Endothelial cell of umbilical vein (primary cell): ENCODE results near the gene CHSY3. TPM values are rescaled to one million over a fixed set of nuclear protein-coding genes. Genes with fewer than 3 reads are reported as not detected.

Experiments
- BruUV-seq: library from RNA; stranded (reverse); fragments of 400-500 nt; replicated peaks from 2 replicates; lab custom pipeline; 2021; lab: Mats Ljungman, UMichigan
- CTCF ChIA-PET: fragments of 300-600, 350-600 bp; sonication (Branson Sonifier 250); formaldehyde crosslinking; loops from one replicate; lab custom pipeline; 2021; ENCODE audit warnings: antibody characterized with exemption, inconsistent platforms; lab: Charles Lee
- POLR2A ChIA-PET: fragments of 300-600, 350-600 bp; sonication (Branson Sonifier 250); formaldehyde crosslinking; loops from one replicate; lab custom pipeline; 2021; ENCODE audit warnings: antibody characterized with exemption, inconsistent platforms; lab: Charles Lee
- DNase-seq: peaks from one replicate; pipeline ENCODE4 v3.0.0-alpha.2; 2011; ENCODE audit warnings: low read depth, low spot score
- FAIRE-seq: peaks from 2 replicates; lab custom pipeline; 2011; peaks lifted over from hg19 to GRCh38; lab: Jason Lieb, UNC
- H2AFZ ChIP-seq: 2 replicates; pipeline ENCODE4 v1.6.0; 2012; ENCODE audit warnings: low read depth, low read length, control low read depth, inconsistent platforms
- H3K27ac ChIP-seq: 2 replicates; pipeline ENCODE4 v1.5.1; 2011; ENCODE audit warnings: low read depth, mild to moderate bottlenecking, control low read depth, low read length, moderate library complexity; ENCODE audit not compliant: insufficient read depth
- H3K27me3 ChIP-seq, 2 experiments: 2 replicates each; pipeline versions ENCODE4 v1.6.0 to v1.6.1; 2011; ENCODE audit warnings: low read length in 2 of 2, mixed read lengths in 1 of 2; ENCODE audit not compliant: control insufficient read depth in 2 of 2, insufficient read depth in 2 of 2
- H3K36me3 ChIP-seq, 2 experiments: 2 replicates in 1 of 2; 3 replicates in 1 of 2; pipeline ENCODE4 v1.5.1; 2011; ENCODE audit warnings: low read length in 2 of 2, mild to moderate bottlenecking in 1 of 2, moderate library complexity in 1 of 2; ENCODE audit not compliant: control insufficient read depth in 2 of 2, insufficient read depth in 2 of 2; ENCODE audit errors: extremely low read depth in 1 of 2
- H3K4me1 ChIP-seq: 3 replicates; pipeline ENCODE4 v1.5.1; 2011; ENCODE audit warnings: mild to moderate bottlenecking, low read length; ENCODE audit not compliant: control insufficient read depth, insufficient read depth; ENCODE audit errors: extremely low read depth
- H3K4me2 ChIP-seq: 2 replicates; pipeline ENCODE4 v1.6.1; 2011; ENCODE audit warnings: low read length, control low read depth, mixed read lengths; ENCODE audit not compliant: insufficient read depth
- H3K4me3 ChIP-seq, 3 experiments: fragments of 200-600 bp in 1 of 3; sonication (generic), shearing (Covaris generic) in 1 of 3; replicated peaks in 1 of 3; 2 replicates each; pipeline ENCODE4 v1.5.1; 2011 to 2016; ENCODE audit warnings: control low read depth in 3 of 3, low read length in 3 of 3, mild to moderate bottlenecking in 2 of 3, inconsistent platforms in 1 of 3, low read depth in 1 of 3, moderate library complexity in 1 of 3; ENCODE audit not compliant: insufficient read depth in 1 of 3
- H3K79me2 ChIP-seq: 2 replicates; pipeline ENCODE4 v1.6.0; 2012; ENCODE audit warnings: low read length, inconsistent platforms; ENCODE audit not compliant: control insufficient read depth, insufficient read depth
- H3K9ac ChIP-seq: replicated peaks from 2 replicates; pipeline ENCODE3; 2011; ENCODE audit warnings: low read length, control low read depth; ENCODE audit not compliant: insufficient read depth; ENCODE audit errors: extremely low read depth
- H3K9me1 ChIP-seq: replicated peaks from 3 replicates; pipeline ENCODE4 v1.6.0; 2011; ENCODE audit warnings: mild to moderate bottlenecking, low read length; ENCODE audit not compliant: control insufficient read depth, insufficient read depth; ENCODE audit errors: extremely low read depth
- H3K9me3 ChIP-seq: replicated peaks from 2 replicates; pipeline ENCODE4 v1.5.1; 2012; ENCODE audit warnings: low read length, inconsistent platforms; ENCODE audit not compliant: control insufficient read depth, insufficient read depth
- H4K20me1 ChIP-seq: replicated peaks from 2 replicates; pipeline ENCODE3; 2011; ENCODE audit warnings: mild to moderate bottlenecking, low read length; ENCODE audit not compliant: control insufficient read depth, insufficient read depth; ENCODE audit errors: extremely low read depth
- EZH2 ChIP-seq: IDR thresholded peaks from 2 replicates; pipeline ENCODE4 v1.6.1; 2012; ENCODE audit warnings: borderline replicate concordance, low read depth, mild to moderate bottlenecking, moderate library complexity, low read length, inconsistent platforms; ENCODE audit not compliant: severe bottlenecking
- FOS ChIP-seq: IDR thresholded peaks from 2 replicates; pipeline ENCODE4 v1.6.1; 2011; ENCODE audit warnings: mild to moderate bottlenecking, low read length, moderate library complexity, borderline replicate concordance; ENCODE audit not compliant: insufficient read depth
- GATA2 ChIP-seq: IDR thresholded peaks from 2 replicates; pipeline ENCODE4 v1.7.0; 2011; ENCODE audit warnings: low read depth, mild to moderate bottlenecking, moderate library complexity, mixed read lengths, low read length; ENCODE audit not compliant: insufficient read length, insufficient read depth
- JUN ChIP-seq: IDR thresholded peaks from 2 replicates; pipeline ENCODE4 v1.6.1; 2011; ENCODE audit warnings: borderline replicate concordance, low read depth; ENCODE audit not compliant: insufficient read length, insufficient read depth
- MYC ChIP-seq: IDR thresholded peaks from one replicate; pipeline ENCODE4 v1.6.1; 2011; ENCODE audit warnings: mild to moderate bottlenecking, low read depth, low read length
- POLR2A ChIP-seq: IDR thresholded peaks from 2 replicates; pipeline ENCODE4 v1.6.1; 2012; ENCODE audit warnings: low read depth, mild to moderate bottlenecking, control low read depth, low read length
- POLR2AphosphoS5 ChIP-seq: IDR thresholded peaks from 2 replicates; pipeline ENCODE4 v1.6.1; 2012; ENCODE audit warnings: low read depth, mild to moderate bottlenecking, control low read depth, low read length, moderate library complexity; ENCODE audit not compliant: insufficient read depth
- dilution Hi-C: fragments of 300-500 bp; cut with MboI; formaldehyde crosslinking; loops from one replicate; pipeline ENCODE4 v1.15.0; 2019; ENCODE audit warnings: low sequenced_read_pairs; ENCODE audit not compliant: extremely low pct_ligation_motif_present
- intact Hi-C: fragments of 100-400 bp; cut with micrococcal nuclease; formaldehyde crosslinking; loops from one replicate; pipeline ENCODE4 v1.10.0; 2022
- polyA plus RNA-seq, 4 experiments: library from polyadenylated mRNA; depleted of rRNA in 3 of 4; stranded (reverse) in 3 of 4; unstranded in 1 of 4; fragments of >200 nt; gene quantifications; 2 replicates each; pipeline versions ENCODE4 v1.2.1 to v1.2.3, GENCODE V29; 2011 to 2012; ENCODE audit warnings: missing spikeins in 1 of 4
- total RNA-seq: library from RNA; stranded (reverse); gene quantifications from 2 replicates; pipeline ENCODE4 v1.2.3, GENCODE V29; 2021
- TF ChIP-seq, protein P1 (sequence below): IDR thresholded peaks from 2 replicates; pipeline ENCODE4 v1.6.1; 2011; ENCODE audit not compliant: insufficient read depth, insufficient read length
- TF ChIP-seq, protein P2 (sequence below), 2 donors: IDR thresholded peaks; 1 replicate in 1 of 2; 2 replicates in 1 of 2; pipeline ENCODE4 v1.5.1; 2011; ENCODE audit warnings: low read length in 2 of 2, mild to moderate bottlenecking in 2 of 2, moderate library complexity in 2 of 2, control low read depth in 1 of 2, inconsistent platforms in 1 of 2, low read depth in 1 of 2; ENCODE audit not compliant: insufficient read depth in 1 of 2; ENCODE audit errors: extremely low read depth in 1 of 2

CHSY3 gene
- total and polyA plus RNA-seq, 2 donors (not counting 3 experiments of a cell fraction or from before 2014, with no cell fraction given), result 2.2 to 8.4 TPM

DNA sequence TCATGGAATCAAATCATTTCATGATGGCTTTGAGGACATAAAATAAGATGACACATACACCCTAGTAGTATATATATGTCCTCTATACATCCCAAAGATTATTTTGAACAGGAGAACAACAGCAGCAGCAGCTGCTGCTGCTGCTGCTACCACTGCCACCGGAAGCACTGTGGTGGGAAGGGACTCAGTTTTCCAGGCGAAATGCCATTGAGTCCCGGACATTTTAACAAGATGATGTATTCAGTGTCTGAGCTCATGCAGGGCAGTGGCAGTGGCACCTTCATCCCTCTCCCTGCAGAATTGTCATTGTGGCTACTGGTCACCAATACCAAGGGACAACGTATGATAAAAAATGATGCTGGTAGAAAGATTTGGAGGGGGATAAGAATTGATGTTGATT, 151.3 kb downstream of the CHSY3 start:
- Histone ChIP-seq H3K9me3 (no peaks in the 10 kb centered on the region), H3K4me2 (no peak overlapping the region), H3K27ac (no peak overlapping the region), H3K4me1 (peaks cover 2% of the 10 kb centered on the region), H3K36me3 (no peaks in the 10 kb centered on the region), H3K4me3 (no peak overlapping the region), H3K9me1 (no peaks in the 10 kb centered on the region), H3K27me3 (no peaks in the 10 kb centered on the region), H3K9ac (no peak overlapping the region), H3K79me2 (no peaks in the 10 kb centered on the region), H2AFZ (no peak overlapping the region), H4K20me1 (no peaks in the 10 kb centered on the region)
- ChIA-PET CTCF (no interaction called here), POLR2A (no interaction called here)
- BruUV-seq, result no TSS peak
- TF ChIP-seq, protein P1, sequence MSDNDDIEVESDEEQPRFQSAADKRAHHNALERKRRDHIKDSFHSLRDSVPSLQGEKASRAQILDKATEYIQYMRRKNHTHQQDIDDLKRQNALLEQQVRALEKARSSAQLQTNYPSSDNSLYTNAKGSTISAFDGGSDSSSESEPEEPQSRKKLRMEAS, result no peak
- TF ChIP-seq POLR2AphosphoS5 (no peak), MYC (no peak), FOS (no peak), POLR2A (no peak), JUN (no peak), GATA2 (no peak), EZH2 (no peak)
- TF ChIP-seq, protein P2, sequence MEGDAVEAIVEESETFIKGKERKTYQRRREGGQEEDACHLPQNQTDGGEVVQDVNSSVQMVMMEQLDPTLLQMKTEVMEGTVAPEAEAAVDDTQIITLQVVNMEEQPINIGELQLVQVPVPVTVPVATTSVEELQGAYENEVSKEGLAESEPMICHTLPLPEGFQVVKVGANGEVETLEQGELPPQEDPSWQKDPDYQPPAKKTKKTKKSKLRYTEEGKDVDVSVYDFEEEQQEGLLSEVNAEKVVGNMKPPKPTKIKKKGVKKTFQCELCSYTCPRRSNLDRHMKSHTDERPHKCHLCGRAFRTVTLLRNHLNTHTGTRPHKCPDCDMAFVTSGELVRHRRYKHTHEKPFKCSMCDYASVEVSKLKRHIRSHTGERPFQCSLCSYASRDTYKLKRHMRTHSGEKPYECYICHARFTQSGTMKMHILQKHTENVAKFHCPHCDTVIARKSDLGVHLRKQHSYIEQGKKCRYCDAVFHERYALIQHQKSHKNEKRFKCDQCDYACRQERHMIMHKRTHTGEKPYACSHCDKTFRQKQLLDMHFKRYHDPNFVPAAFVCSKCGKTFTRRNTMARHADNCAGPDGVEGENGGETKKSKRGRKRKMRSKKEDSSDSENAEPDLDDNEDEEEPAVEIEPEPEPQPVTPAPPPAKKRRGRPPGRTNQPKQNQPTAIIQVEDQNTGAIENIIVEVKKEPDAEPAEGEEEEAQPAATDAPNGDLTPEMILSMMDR (IDR thresholded peaks at IDR 0.05; ENCODE audit: extremely low read depth in 1 of 2, insufficient read depth in 1 of 2, low read depth in 1 of 2, low read length in 2 of 2), result no peak
- DNase-seq (no peak), FAIRE-seq (no peak)
- intact Hi-C loops (no loop called here), dilution Hi-C loops (no loop called here)
